Fibroblast of villous mesenchyme (primary cell): Measurements from ENCODE around the gene ZNF785. TPM values are rescaled to one million over a fixed set of nuclear protein-coding genes. Genes with fewer than 3 reads are reported as not detected.

Experiments used
- DNase-seq: peaks from one replicate; pipeline ENCODE4 v3.0.0-alpha.2; 2010; ENCODE audit warnings: low read depth
- H3K4me3 ChIP-seq: 2 replicates; pipeline ENCODE4 v1.5.1; 2011; ENCODE audit warnings: low read depth, mild to moderate bottlenecking, low read length
- CTCF ChIP-seq: IDR thresholded peaks from 2 replicates; pipeline ENCODE4 v1.5.1; 2012; ENCODE audit warnings: low read depth, mild to moderate bottlenecking, low read length; ENCODE audit not compliant: insufficient read depth
- total RNA-seq: library from RNA; depleted of rRNA; stranded (reverse); fragments of >200 nt; gene quantifications from 2 replicates; pipeline ENCODE4 v1.2.3, GENCODE V29; 2012

The ZNF785 gene
- total RNA-seq, 1 donor: 13.0 TPM

- DNase-seq: no peak
- no peak for TF ChIP-seq CTCF
These were observed 15.5 kb downstream of the ZNF785 start for GRCh38 chr16:30569746-30570635.

GRCh38 chr16:30569281-30569680 lies 16.2 kb downstream of the ZNF785 start:
- DNase-seq: no peak
- no peak overlapping the region for H3K4me3 ChIP-seq
- no peak for TF ChIP-seq CTCF

More at GRCh38 chr16:30569746-30570635, 15.5 kb downstream of the ZNF785 start:
- H3K4me3 ChIP-seq: no peak overlapping the region

GRCh38 chr16:30567991-30568638 lies 17.4 kb downstream of the ZNF785 start:
- no peak for TF ChIP-seq CTCF
- H3K4me3 ChIP-seq: no peak overlapping the region
- DNase-seq: peak; percentile 98

GRCh38 chr16:30567160-30567990 lies 18.1 kb downstream of the ZNF785 start:
- TF ChIP-seq CTCF: no peak
- no peak for DNase-seq
- H3K4me3 ChIP-seq: no peak overlapping the region

- H3K4me3 ChIP-seq: no peak overlapping the region
- TF ChIP-seq CTCF: no peak
- no peak for DNase-seq
These were observed 19.0 kb downstream of the ZNF785 start for GRCh38 chr16:30566531-30566930.

- H3K4me3 ChIP-seq: no peak overlapping the region
- DNase-seq: no peak
- TF ChIP-seq CTCF: no peak
These were observed 19.5 kb downstream of the ZNF785 start for GRCh38 chr16:30565984-30566383.
